DMS153 (cell line): ENCODE results near the gene RPRD1A.
"Not testable (repeated sequence)": the region's sequence is repeated elsewhere in the genome, so short reads cannot be mapped to it uniquely, and the experiment has no call there.

ENCODE experiments used
- DNase-seq: peaks from one replicate; lab custom pipeline; 2025; lab: John Stamatoyannopoulos, UW

Gene RPRD1A

DNA sequence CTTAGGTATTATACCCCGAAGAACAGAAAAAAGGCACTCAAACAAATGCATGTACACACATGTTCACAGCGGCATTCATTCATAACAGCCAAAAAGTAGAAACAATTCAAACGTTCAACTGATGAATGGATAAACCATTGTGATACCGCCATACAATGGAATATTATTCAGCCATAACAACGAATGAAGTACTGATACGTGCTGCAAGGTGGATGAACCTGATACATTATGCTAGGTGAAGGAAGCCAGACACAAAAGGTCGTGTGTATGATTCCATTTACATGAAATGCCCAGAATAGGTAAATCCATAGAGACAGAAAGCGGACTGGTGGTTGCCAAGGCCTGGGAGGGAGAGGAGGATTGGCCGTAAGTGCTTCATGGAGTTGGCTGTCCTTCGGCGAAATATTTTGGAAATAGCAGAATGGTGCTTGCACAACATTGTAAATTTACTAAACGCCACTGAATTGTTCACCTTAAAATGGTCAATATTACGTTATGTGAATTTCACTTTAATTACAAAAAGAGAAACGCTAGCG lies 95.6 kb downstream of the RPRD1A start:
- no peak for DNase-seq

- DNase-seq = no peak
These were observed 97.7 kb downstream of the RPRD1A start for GRCh38 chr18:35969676-35970075.

GRCh38 chr18:35968278-35968880 lies 99.0 kb downstream of the RPRD1A start:
- DNase-seq = no peak

DNA sequence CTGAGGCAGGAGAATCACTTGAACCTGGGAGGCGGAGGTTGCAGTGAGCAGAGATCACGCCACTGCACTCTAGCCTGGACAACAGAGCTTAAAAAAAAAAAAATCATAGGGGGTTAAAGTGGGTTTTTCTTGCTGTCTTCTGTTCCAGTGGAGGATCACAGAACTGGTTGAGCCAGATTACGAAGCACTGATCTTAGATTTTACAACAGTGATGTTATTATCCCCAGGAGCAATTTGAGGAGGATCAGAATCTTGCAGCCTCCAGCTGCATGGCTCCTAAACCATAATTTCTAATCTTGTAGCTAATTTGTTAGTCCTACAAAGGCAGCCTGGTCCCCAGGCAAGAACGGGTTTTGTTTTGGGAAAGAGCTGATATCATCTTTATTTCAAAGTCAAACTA lies 99.5 kb downstream of the RPRD1A start:
- not testable (repeated sequence) for DNase-seq

DNA sequence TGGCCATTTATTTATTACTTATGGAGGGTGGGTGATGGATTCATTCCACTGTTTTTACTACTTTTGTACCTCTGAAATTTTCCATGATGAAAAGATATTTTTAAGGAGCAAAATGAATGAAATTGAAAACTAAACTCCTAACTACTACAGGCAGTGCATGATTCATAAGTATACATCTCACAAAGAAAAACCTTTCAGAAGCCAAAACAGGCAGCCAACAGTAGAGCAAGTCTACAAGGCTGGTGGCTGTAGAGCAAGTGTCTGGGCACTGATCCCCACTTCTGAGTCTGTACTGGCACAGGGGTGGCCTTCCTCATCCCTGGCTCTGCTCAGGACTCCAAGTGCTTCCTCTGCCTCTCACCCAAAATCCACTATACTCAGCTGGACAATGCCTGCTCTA lies 103.0 kb downstream of the RPRD1A start:
- DNase-seq = no peak

DNA sequence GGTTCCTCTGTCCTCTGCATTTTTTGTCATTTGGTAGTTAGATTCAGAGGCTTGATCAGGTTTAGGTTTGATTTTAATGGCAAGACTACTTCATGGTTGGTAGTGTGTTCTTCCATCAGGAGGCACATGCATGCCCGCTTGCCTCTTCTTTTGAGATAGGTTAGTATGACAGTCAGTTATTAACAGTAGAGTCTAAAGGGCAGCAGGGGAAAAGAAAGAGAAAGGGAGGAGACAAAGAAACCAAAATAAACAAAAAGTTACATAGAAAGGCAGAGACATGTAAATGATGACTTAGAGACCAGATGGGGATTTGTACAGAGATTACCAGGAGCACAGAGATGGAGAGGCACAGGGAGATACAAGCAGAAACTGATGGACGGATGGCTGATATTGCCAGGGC lies 105.0 kb downstream of the RPRD1A start:
- no peak for DNase-seq

GRCh38 chr18:35956226-35956625 lies 111.1 kb downstream of the RPRD1A start:
- DNase-seq = no peak

GRCh38 chr18:35953688-35954087 lies 113.7 kb downstream of the RPRD1A start:
- DNase-seq = no peak

- no peak for DNase-seq
These were observed 116.8 kb downstream of the RPRD1A start for GRCh38 chr18:35950628-35950982.

DNA sequence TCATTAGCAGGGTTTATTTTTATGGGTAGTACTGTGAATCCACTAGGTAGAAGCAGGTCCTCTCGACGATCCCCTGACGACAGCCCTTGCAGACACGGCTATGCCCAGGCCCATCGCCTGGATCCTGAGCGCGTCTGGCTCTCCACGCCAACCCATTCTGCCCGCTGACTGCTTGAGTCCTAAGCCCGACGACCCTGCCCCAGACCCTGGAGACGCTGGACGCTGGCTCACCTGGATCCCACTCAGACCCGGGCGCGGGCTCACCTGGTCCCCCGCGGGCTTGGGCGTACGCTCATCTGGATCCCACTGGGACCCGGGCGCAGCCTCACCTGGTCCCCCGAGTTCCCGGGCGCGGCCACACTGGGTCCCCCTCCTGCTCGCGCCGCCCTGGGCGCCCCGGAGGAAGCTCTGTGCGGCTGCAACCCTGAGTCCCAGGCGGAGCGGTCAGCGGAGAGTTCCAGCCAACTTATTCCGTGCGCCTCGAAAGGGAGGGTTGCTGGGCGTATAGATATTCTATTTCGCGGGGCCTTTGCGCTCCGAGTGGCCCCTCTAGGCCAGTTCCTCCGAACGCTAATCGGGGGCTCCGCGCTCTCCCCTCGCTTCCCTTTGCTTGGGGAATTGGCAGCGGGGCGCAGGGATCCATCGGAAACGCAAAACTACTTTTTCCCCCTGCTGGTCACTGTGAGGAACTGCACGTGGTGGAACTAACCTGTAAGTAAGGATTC lies 117.3 kb downstream of the RPRD1A start:
- DNase-seq = peak; percentile 37

GRCh38 chr18:35949090-35949489 lies 118.3 kb downstream of the RPRD1A start:
- no peak for DNase-seq

DNA sequence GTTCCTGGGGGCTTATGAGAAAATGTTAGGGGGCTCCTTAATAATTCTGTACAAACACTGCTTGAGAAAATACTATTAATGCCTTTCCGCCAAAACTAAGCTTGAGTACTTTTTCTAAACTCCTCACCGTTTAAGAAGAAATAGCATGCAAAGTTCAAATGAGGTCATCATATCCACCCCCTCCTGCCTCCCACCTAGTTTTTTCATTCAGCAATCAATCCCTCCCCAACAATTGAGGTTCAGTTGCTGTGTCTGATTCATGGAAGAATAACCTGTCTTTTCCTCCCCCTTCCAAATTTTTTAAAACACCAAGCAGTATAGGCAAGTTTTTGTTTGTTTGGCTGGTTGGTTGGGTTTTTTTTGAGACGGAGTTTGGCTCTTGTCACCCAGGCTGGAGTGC lies 119.3 kb downstream of the RPRD1A start:
- no peak for DNase-seq

- no peak for DNase-seq
These were observed 124.7 kb downstream of the RPRD1A start for GRCh38 chr18:35942661-35943060.

DNA sequence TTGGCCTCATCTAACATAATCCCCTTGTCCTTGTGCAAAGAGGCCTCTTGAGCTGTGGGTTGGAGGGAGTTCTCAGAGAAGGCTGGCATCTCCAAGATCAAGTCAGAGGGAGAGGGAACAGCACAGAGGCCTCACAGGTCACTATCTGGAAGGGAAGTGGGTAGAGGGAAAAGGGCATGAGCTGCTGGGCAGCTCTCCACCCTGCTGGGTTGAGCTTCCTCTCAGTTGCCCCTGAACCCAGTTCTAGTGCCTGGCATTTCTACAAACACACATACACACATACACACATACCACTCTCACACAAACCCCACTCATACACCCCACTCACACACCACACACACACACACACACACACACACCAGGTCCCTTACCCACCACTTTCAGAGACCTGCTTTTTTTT lies 125.2 kb downstream of the RPRD1A start:
- no peak for DNase-seq

GRCh38 chr18:35941299-35941698 lies 126.1 kb downstream of the RPRD1A start:
- DNase-seq = no peak
